Measurements from ENCODE around the gene SDF4. TPM values are rescaled to one million over a fixed set of nuclear protein-coding genes. Genes with fewer than 3 reads are reported as not detected.

The SDF4 gene
- total RNA-seq, 1 experiment from 2014 or later = 139 TPM

DNA sequence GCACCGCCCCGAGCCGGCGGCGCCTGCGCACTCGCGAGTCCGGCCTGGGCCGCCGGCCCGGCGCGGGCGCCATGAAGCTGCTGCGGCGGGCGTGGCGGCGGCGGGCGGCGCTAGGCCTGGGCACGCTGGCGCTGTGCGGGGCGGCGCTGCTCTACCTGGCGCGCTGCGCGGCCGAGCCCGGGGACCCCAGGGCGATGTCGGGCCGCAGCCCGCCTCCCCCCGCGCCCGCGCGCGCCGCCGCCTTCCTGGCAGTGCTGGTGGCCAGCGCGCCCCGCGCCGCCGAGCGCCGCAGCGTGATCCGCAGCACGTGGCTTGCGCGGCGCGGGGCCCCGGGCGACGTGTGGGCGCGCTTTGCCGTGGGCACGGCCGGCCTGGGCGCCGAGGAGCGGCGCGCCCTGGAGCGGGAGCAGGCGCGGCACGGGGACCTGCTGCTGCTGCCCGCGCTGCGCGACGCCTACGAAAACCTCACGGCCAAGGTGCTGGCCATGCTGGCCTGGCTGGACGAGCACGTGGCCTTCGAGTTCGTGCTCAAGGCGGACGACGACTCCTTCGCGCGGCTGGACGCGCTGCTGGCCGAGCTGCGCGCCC lies 501 bp upstream of the SDF4 start, which contains the start of gene B3GALT6:
Gene B3GALT6 (plus strand): TSS at position 30 of the 588 bp plus-strand sequence. CDS start 42 bp downstream, at position 72.
- peaks cover 26% of the 10 kb centered on the region for H4K20me1 ChIP-seq (ENCODE audit: insufficient read depth)
- intact Hi-C loops (cut with micrococcal nuclease; ENCODE audit: unreplicated experiment) = loop anchor here (10.0 kb wide), 1 partner anchor 248 kb away; the partner anchor contains the start of gene PERM1
- ChIA-PET CTCF (no interaction called here), POLR2A (ENCODE audit: unreplicated experiment) (no interaction called here)
- H3K27me3 ChIP-seq (ENCODE audit: insufficient read depth, low read depth) = no peaks in the 10 kb centered on the region
- H3K9me2 ChIP-seq (ENCODE audit: insufficient read depth) = no peaks in the 10 kb centered on the region
- peaks cover 43% of the 10 kb centered on the region for H3K4me1 ChIP-seq (replicated peaks; ENCODE audit: insufficient read depth)
- no TSS peak for BruUV-seq (replicated peaks)
- H3K27ac ChIP-seq = peak within 1 kb of the TSS; percentile 32
- peak within 1 kb of the TSS; percentile 85 for H3K4me2 ChIP-seq
- no peak for DNase-seq
- H2AFZ ChIP-seq = peak within 1 kb of the TSS; percentile 89
- TF ChIP-seq CTCF (conservative IDR thresholded peaks at IDR 0.05) (no peak), EZH2 (IDR thresholded peaks at IDR 0.05; ENCODE audit: low read depth) (no peak)
- peaks cover 35% of the 10 kb centered on the region; the same call in 1 of the 2 replicates for H3F3A ChIP-seq (ENCODE audit: insufficient read depth, low read depth)
- no peaks in the 10 kb centered on the region for H3K36me3 ChIP-seq (ENCODE audit: low read depth)
- H3K79me2 ChIP-seq (ENCODE audit: low read depth) = peaks cover 77% of the 10 kb centered on the region
- H3K9me3 ChIP-seq (ENCODE audit: insufficient read depth, low read depth) = no peaks in the 10 kb centered on the region
- peak within 1 kb of the TSS; percentile 99 for H3K4me3 ChIP-seq

- intact Hi-C loops (cut with micrococcal nuclease; ENCODE audit: unreplicated experiment) = loop anchor here (1.0 to 10.0 kb wide), 3 partner anchors 69 to 246 kb away; partner anchors contain the start of gene PERM1
- TF ChIP-seq EZH2 (IDR thresholded peaks at IDR 0.05; ENCODE audit: low read depth) (no peak), CTCF (conservative IDR thresholded peaks at IDR 0.05) (peak; percentile 52)
- CTCF ChIA-PET = interaction anchor here (0.5 to 0.6 kb wide), 3 partner anchors 67 to 326 kb away, joined by 3 to 7 read pairs (median 3); no protein-coding TSS in a partner anchor
Measured at GRCh38 chr1:1230656-1231399, 973 bp downstream of the SDF4 start.

GRCh38 chr1:1229770-1230169 lies 2.0 kb downstream of the SDF4 start:
- Histone ChIP-seq H3K4me2 (peak overlapping the region; percentile 85; the same call in 1 of the 2 replicates), H3K27ac (no peak overlapping the region), H3K27me3 (ENCODE audit: insufficient read depth, low read depth) (no peaks in the 10 kb centered on the region), H3K9me3 (ENCODE audit: insufficient read depth, low read depth) (no peaks in the 10 kb centered on the region), H3K79me2 (ENCODE audit: low read depth) (peaks cover 76% of the 10 kb centered on the region), H4K20me1 (ENCODE audit: insufficient read depth) (peaks cover 31% of the 10 kb centered on the region), H3K9me2 (ENCODE audit: insufficient read depth) (no peaks in the 10 kb centered on the region), H3K4me1 (replicated peaks; ENCODE audit: insufficient read depth) (peaks cover 26% of the 10 kb centered on the region), H3K4me3 (no peak overlapping the region), H3K36me3 (ENCODE audit: low read depth) (no peaks in the 10 kb centered on the region), H3F3A (ENCODE audit: insufficient read depth, low read depth) (peaks cover 12% of the 10 kb centered on the region; the same call in 1 of the 2 replicates), H2AFZ (no peak overlapping the region)
- no peak for DNase-seq
- POLR2A ChIA-PET (ENCODE audit: unreplicated experiment) = no interaction called here
- intact Hi-C loops (cut with micrococcal nuclease; ENCODE audit: unreplicated experiment) = loop anchor here (2.0 to 10.0 kb wide), 2 partner anchors 107 to 245 kb away; partner anchors contain the start of gene PERM1
- BruUV-seq (replicated peaks) = no TSS peak
- CTCF ChIA-PET = no interaction called here
- TF ChIP-seq CTCF (conservative IDR thresholded peaks at IDR 0.05) = no peak
- TF ChIP-seq EZH2 (IDR thresholded peaks at IDR 0.05; ENCODE audit: low read depth) = no peak

More at GRCh38 chr1:1230656-1231399, 973 bp downstream of the SDF4 start:
- BruUV-seq (replicated peaks) = TSS peak; percentile 83
- H2AFZ ChIP-seq = peak overlapping the region; percentile 89
- peaks cover 28% of the 10 kb centered on the region for H4K20me1 ChIP-seq (ENCODE audit: insufficient read depth)
- peak in 1 of 2 experiments; percentile 58 for DNase-seq
- H3K27ac ChIP-seq = peak overlapping the region; percentile 32
- POLR2A ChIA-PET (ENCODE audit: unreplicated experiment) = interaction anchor here (0.5 kb wide), 1 partner anchor 245 kb away, joined by 3 read pairs; no protein-coding TSS in a partner anchor
- H3K36me3 ChIP-seq (ENCODE audit: low read depth) = no peaks in the 10 kb centered on the region
- no peaks in the 10 kb centered on the region for H3K9me2 ChIP-seq (ENCODE audit: insufficient read depth)
- H3K4me1 ChIP-seq (replicated peaks; ENCODE audit: insufficient read depth) = peaks cover 28% of the 10 kb centered on the region
- H3K27me3 ChIP-seq (ENCODE audit: insufficient read depth, low read depth) = no peaks in the 10 kb centered on the region
- peak overlapping the region; percentile 99 for H3K4me3 ChIP-seq
- H3F3A ChIP-seq (ENCODE audit: insufficient read depth, low read depth) = peaks cover 23% of the 10 kb centered on the region; the same call in 1 of the 2 replicates
- peak overlapping the region; percentile 85 for H3K4me2 ChIP-seq
- H3K79me2 ChIP-seq (ENCODE audit: low read depth) = peaks cover 83% of the 10 kb centered on the region
- no peaks in the 10 kb centered on the region for H3K9me3 ChIP-seq (ENCODE audit: insufficient read depth, low read depth)
